ENCODE results near the gene PRKCZ. TPM values are rescaled to one million over a fixed set of nuclear protein-coding genes. Genes with fewer than 3 reads are reported as not detected.

PRKCZ gene
- total RNA-seq, 2 experiments from 2014 or later, result 17.8 to 19.0 TPM

DNA sequence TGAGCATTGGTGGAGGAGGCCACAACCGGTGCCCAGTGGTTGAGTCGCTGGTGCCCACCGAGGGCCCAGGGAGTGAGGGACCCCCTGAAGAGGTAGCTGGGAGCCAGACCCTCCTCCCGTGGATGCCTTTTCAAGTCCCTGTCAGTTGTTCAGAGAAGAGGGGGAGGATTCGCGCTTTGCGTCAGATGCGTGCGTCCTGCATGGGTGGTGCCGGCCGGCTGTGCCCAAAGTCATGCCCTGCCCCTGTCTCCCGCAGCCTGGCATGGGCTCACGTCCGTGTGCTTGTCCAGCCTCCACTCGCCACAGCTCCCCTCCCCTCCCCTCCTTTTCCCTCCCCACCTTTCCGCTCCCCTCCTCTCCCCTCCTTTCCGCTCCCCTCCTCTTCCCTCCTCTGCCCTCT is 45.2 kb downstream of the PRKCZ start:
- Mint-ChIP-seq H3K27me3 (no peaks in the 10 kb centered on the region), H3K4me1 (ENCODE audit: low read depth) (peaks cover 4% of the 10 kb centered on the region), H3K27ac (no peak overlapping the region), H3K4me3 (no peak overlapping the region), H3K9me3 (peaks cover 4% of the 10 kb centered on the region), H3K36me3 (ENCODE audit: low read depth) (peaks cover 10% of the 10 kb centered on the region)
- H3K9me3 ChIP-seq (ENCODE audit: control insufficient read depth in 1 of 2, insufficient read depth in 1 of 2, low read length in 2 of 2), result peaks cover 7 to 34% of the 10 kb centered on the region in 2 experiments
- no peak overlapping the region for H3K4me3 ChIP-seq (ENCODE audit: low read length)
- TF ChIP-seq, protein P1, sequence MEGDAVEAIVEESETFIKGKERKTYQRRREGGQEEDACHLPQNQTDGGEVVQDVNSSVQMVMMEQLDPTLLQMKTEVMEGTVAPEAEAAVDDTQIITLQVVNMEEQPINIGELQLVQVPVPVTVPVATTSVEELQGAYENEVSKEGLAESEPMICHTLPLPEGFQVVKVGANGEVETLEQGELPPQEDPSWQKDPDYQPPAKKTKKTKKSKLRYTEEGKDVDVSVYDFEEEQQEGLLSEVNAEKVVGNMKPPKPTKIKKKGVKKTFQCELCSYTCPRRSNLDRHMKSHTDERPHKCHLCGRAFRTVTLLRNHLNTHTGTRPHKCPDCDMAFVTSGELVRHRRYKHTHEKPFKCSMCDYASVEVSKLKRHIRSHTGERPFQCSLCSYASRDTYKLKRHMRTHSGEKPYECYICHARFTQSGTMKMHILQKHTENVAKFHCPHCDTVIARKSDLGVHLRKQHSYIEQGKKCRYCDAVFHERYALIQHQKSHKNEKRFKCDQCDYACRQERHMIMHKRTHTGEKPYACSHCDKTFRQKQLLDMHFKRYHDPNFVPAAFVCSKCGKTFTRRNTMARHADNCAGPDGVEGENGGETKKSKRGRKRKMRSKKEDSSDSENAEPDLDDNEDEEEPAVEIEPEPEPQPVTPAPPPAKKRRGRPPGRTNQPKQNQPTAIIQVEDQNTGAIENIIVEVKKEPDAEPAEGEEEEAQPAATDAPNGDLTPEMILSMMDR (IDR thresholded peaks at IDR 0.05), result no peak
- H3K4me1 ChIP-seq (ENCODE audit: insufficient read depth, low read length), result no peaks in the 10 kb centered on the region
- no peak for DNase-seq
- CTCF ChIA-PET, result no interaction called here
- no peak for ATAC-seq (ENCODE audit: poor library complexity)
- intact Hi-C loops (cut with DNase I, micrococcal nuclease), result no loop called here
- POLR2A ChIA-PET, result no interaction called here
- H3K27ac ChIP-seq (ENCODE audit: low read depth in 1 of 2, low read length in 2 of 2), result no peak overlapping the region
- H3K36me3 ChIP-seq (ENCODE audit: insufficient read depth, low read length), result peaks cover 3% of the 10 kb centered on the region
- H3K27me3 ChIP-seq (ENCODE audit: control insufficient read depth in 1 of 2, insufficient read depth in 2 of 2, low read length in 2 of 2), result no peaks in the 10 kb centered on the region

DNA sequence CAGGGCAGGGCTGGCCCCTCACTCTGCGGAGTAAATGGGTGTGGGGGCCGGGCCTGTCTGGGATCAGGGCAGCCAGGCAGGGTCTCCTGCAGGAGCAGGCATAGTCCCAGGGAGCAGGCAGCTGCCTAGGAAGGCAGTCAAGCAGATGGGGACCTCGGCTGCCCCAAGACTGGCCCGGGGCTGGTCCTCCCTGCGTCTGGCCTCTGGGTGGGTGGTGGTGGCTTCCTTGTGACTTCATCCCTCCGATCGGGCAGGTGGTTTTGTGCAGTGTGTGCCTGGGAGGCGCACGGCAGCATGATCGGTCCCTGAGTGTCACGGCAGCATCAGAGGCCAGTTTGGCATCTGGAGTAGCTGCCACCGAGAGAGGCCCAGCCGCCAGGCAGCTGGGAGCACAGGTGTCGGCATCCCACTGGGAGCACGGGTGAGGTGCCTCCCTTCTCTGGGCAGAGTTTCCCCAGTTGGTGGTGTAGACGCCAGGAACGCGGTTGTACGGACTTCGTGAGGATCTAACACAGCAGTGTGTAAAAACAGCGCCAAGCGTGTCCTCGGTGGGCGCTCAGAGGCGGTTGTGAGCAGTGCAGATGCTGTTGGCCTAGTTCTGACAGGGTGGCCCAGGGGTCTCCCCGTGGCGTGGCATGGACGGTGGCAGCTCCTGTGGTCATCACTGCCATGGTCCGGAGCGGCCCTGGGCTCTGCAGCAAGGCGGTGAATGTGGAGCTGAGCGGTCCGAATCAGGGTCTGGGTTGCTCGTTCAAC is 45.9 kb downstream of the PRKCZ start:
- H3K4me1 ChIP-seq (ENCODE audit: insufficient read depth, low read length), result no peaks in the 10 kb centered on the region
- H3K27ac Mint-ChIP-seq, result no peak overlapping the region
- intact Hi-C loops (cut with DNase I, micrococcal nuclease), result no loop called here
- POLR2A ChIA-PET, result no interaction called here
- ATAC-seq (ENCODE audit: poor library complexity) (no peak), DNase-seq (no peak)
- TF ChIP-seq, protein P1 (IDR thresholded peaks at IDR 0.05), result no peak
- no peak overlapping the region for H3K4me3 Mint-ChIP-seq
- peaks cover 3% of the 10 kb centered on the region for H3K36me3 ChIP-seq (ENCODE audit: insufficient read depth, low read length)
- peaks cover 4% of the 10 kb centered on the region for H3K9me3 Mint-ChIP-seq
- no peaks in the 10 kb centered on the region for H3K27me3 Mint-ChIP-seq
- peaks cover 7 to 34% of the 10 kb centered on the region in 2 experiments for H3K9me3 ChIP-seq (ENCODE audit: control insufficient read depth in 1 of 2, insufficient read depth in 1 of 2, low read length in 2 of 2)
- no peak overlapping the region for H3K27ac ChIP-seq (ENCODE audit: low read depth in 1 of 2, low read length in 2 of 2)
- peaks cover 11% of the 10 kb centered on the region for H3K36me3 Mint-ChIP-seq (ENCODE audit: low read depth)
- no peaks in the 10 kb centered on the region for H3K27me3 ChIP-seq (ENCODE audit: control insufficient read depth in 1 of 2, insufficient read depth in 2 of 2, low read length in 2 of 2)
- H3K4me1 Mint-ChIP-seq (ENCODE audit: low read depth), result peaks cover 4% of the 10 kb centered on the region
- CTCF ChIA-PET, result no interaction called here
- no peak overlapping the region for H3K4me3 ChIP-seq (ENCODE audit: low read length)

DNA sequence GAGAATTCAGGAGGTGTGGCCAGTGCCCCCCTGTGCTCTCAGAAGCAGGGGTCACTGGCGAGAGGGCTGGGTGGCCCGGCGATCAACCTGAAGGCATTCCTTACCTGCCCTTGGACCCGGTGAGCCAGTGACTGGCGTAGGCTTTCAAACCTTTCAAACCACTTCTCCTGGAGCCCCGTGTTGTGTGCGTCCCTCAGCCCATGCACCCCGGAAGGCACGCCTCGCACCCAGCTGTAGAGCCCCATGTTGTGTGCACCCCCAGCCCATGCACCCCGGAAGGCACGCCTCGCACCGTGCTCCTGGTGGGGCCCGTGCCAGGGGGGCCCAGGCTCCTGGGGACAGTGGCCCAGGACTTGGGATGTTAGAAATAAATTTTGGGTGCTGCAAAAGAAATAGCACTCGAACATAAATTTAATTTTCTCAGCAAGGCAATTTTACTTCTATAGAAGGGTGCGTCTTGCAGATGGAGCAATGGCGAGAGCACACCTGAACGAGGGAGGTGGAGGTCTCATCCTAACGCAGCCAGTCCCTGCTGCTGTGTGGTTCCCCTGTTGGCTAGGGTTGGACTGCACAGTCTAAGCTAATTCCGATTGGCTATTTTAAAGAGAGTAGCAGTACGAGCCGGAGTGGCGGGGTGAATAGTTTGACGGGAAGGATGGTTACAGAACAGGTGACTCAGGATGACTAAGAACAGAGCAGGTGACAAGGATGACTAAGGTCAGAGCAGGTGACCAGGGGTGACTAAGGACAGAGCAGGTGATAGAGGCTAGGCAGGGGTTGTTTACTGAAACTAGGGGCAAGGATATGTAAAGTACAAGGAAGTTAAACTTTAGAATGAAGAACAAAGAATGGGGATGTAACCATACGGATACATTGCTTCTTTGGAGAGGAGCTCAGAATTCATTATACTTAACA is 47.4 kb downstream of the PRKCZ start:
- Histone ChIP-seq H3K9me3 (ENCODE audit: control insufficient read depth in 1 of 2, insufficient read depth in 1 of 2, low read length in 2 of 2) (peaks cover 7 to 34% of the 10 kb centered on the region in 2 experiments), H3K27ac (ENCODE audit: low read depth in 1 of 2, low read length in 2 of 2) (no peak overlapping the region), H3K27me3 (ENCODE audit: control insufficient read depth in 1 of 2, insufficient read depth in 2 of 2, low read length in 2 of 2) (no peaks in the 10 kb centered on the region), H3K4me1 (ENCODE audit: insufficient read depth, low read length) (no peaks in the 10 kb centered on the region), H3K4me3 (ENCODE audit: low read length) (no peak overlapping the region), H3K36me3 (ENCODE audit: insufficient read depth, low read length) (no peaks in the 10 kb centered on the region)
- TF ChIP-seq, protein P1 (IDR thresholded peaks at IDR 0.05), result no peak
- H3K36me3 Mint-ChIP-seq (ENCODE audit: low read depth), result peaks cover 17% of the 10 kb centered on the region
- H3K27ac Mint-ChIP-seq, result no peak overlapping the region
- DNase-seq, result no peak
- intact Hi-C loops (cut with DNase I, micrococcal nuclease), result no loop called here
- ChIA-PET POLR2A (no interaction called here), CTCF (no interaction called here)
- no peak overlapping the region for H3K4me3 Mint-ChIP-seq
- no peaks in the 10 kb centered on the region for H3K27me3 Mint-ChIP-seq
- peaks cover 4% of the 10 kb centered on the region for H3K4me1 Mint-ChIP-seq (ENCODE audit: low read depth)
- ATAC-seq (ENCODE audit: poor library complexity), result no peak
- H3K9me3 Mint-ChIP-seq, result peaks cover 4% of the 10 kb centered on the region
